Liver (tissue), 9 donors: ENCODE measurements around the gene AGPAT2. TPM values are rescaled to one million over a fixed set of nuclear protein-coding genes. Genes with fewer than 3 reads are reported as not detected.

Experiments
- DNase-seq: peaks from one replicate; pipeline ENCODE4 v3.0.0-alpha.2; 2017; ENCODE audit warnings: low spot score
- H3K27ac ChIP-seq, 2 donors: one replicate each; pipeline ENCODE4 v1.7.0; 2013; ENCODE audit warnings: inconsistent platforms in 2 of 2, low read length in 2 of 2, control low read depth in 1 of 2, low read depth in 1 of 2, mild to moderate bottlenecking in 1 of 2
- H3K27me3 ChIP-seq, 4 donors: one replicate each; pipeline versions ENCODE4 v1.6.1 to v1.7.0; 2013; ENCODE audit warnings: low read length in 3 of 4, inconsistent platforms in 1 of 4, mild to moderate bottlenecking in 1 of 4, moderate library complexity in 1 of 4; ENCODE audit not compliant: control insufficient read depth in 4 of 4, insufficient read depth in 4 of 4
- H3K36me3 ChIP-seq, 4 donors: one replicate each; pipeline versions ENCODE4 v1.6.1 to v1.7.0; 2013; ENCODE audit warnings: low read length in 3 of 4, mild to moderate bottlenecking in 3 of 4, low read depth in 1 of 4, moderate library complexity in 1 of 4; ENCODE audit not compliant: control insufficient read depth in 4 of 4, insufficient read depth in 3 of 4
- H3K4me1 ChIP-seq, 4 donors: one replicate each; pipeline versions ENCODE4 v1.6.1 to v1.7.0; 2013; ENCODE audit warnings: low read length in 3 of 4, mild to moderate bottlenecking in 3 of 4, moderate library complexity in 1 of 4; ENCODE audit not compliant: control insufficient read depth in 4 of 4, insufficient read depth in 4 of 4
- H3K4me3 ChIP-seq, 3 donors: one replicate each; pipeline versions ENCODE4 v1.6.1 to v1.7.0; 2013; ENCODE audit warnings: low read length in 3 of 3, control low read depth in 1 of 3, low read depth in 1 of 3, mild to moderate bottlenecking in 1 of 3
- H3K9ac ChIP-seq, 2 donors: one replicate each; pipeline ENCODE4 v1.7.0; 2013; ENCODE audit warnings: low read length in 2 of 2, mild to moderate bottlenecking in 2 of 2, moderate library complexity in 2 of 2, control low read depth in 1 of 2, low read depth in 1 of 2
- H3K9me3 ChIP-seq, 4 donors: one replicate each; pipeline versions ENCODE4 v1.6.1 to v1.7.0; 2013; ENCODE audit warnings: low read length in 3 of 4; ENCODE audit not compliant: control insufficient read depth in 4 of 4
- EGR1 ChIP-seq, 2 donors: IDR thresholded peaks; 2 replicates each; pipeline ENCODE4 v1.6.1; 2016 to 2018; ENCODE audit warnings: antibody characterized with exemption in 2 of 2, low read depth in 2 of 2
- FOXA1 ChIP-seq: IDR thresholded peaks from 2 replicates; pipeline ENCODE4 v1.6.1; 2016; ENCODE audit warnings: antibody characterized with exemption
- GABPA ChIP-seq, 2 donors: IDR thresholded peaks in 1 of 2; conservative IDR thresholded peaks in 1 of 2; 2 replicates each; pipeline ENCODE4 v1.6.1; 2016; ENCODE audit warnings: antibody characterized with exemption in 2 of 2, mild to moderate bottlenecking in 1 of 2, moderate library complexity in 1 of 2
- HNF4A ChIP-seq, 2 donors: conservative IDR thresholded peaks; 2 replicates each; pipeline ENCODE4 v1.6.1; 2016; ENCODE audit warnings: antibody characterized with exemption in 2 of 2, mild to moderate bottlenecking in 2 of 2
- NR2F2 ChIP-seq: IDR thresholded peaks from 2 replicates; pipeline ENCODE4 v1.6.1; 2016; ENCODE audit warnings: antibody characterized with exemption
- RXRA ChIP-seq, 2 donors: IDR thresholded peaks; 2 replicates each; pipeline ENCODE4 v1.6.1; 2017 to 2018; ENCODE audit warnings: antibody characterized with exemption in 2 of 2, mild to moderate bottlenecking in 1 of 2
- SP1 ChIP-seq: IDR thresholded peaks from 2 replicates; pipeline ENCODE4 v1.6.1; 2018; ENCODE audit warnings: antibody characterized with exemption, mild to moderate bottlenecking
- TAF1 ChIP-seq: conservative IDR thresholded peaks from 2 replicates; pipeline ENCODE4 v1.6.1; 2016; ENCODE audit warnings: antibody characterized with exemption, mild to moderate bottlenecking
- YY1 ChIP-seq: IDR thresholded peaks from 2 replicates; pipeline ENCODE4 v1.6.1; 2016; ENCODE audit warnings: antibody characterized with exemption, mild to moderate bottlenecking
- ZBTB33 ChIP-seq: IDR thresholded peaks from 2 replicates; pipeline ENCODE4 v1.6.1; 2016; ENCODE audit warnings: antibody characterized with exemption
- WGBS: extraction: QIAGEN DNeasy Blood & Tissue Kit; methylation state at CpG from one replicate; pipeline ENCODE4 v1.1.7; 2013; 5-methylcytosine and 5-hydroxymethylcytosine counted together
- polyA plus RNA-seq, 2 donors: library from polyadenylated mRNA; stranded (reverse) in 1 of 2; unstranded in 1 of 2; fragments of 200-250 nt in 1 of 2; fragments of >200 nt in 1 of 2; fragmentation: Nextera tagmentation in 1 of 2; extraction: Ambion mirVana in 1 of 2; gene quantifications; one replicate each; pipeline versions ENCODE4 v1.2.1 to v1.2.3, GENCODE V29; 2013 to 2015
- total RNA-seq, 2 donors: library from RNA; depleted of rRNA; stranded (reverse); fragments of >200 nt; gene quantifications; one replicate each; pipeline ENCODE4 v1.2.3, GENCODE V29; 2014
- TF ChIP-seq, protein P1 (sequence below): IDR thresholded peaks from 2 replicates; pipeline ENCODE4 v1.6.1; 2016; ENCODE audit warnings: antibody characterized with exemption, mild to moderate bottlenecking
- donor health status: healthy.
- donor health status: healthy.
- donor health status: healthy.
- donor health status: healthy.
- donor health status: healthy.

The AGPAT2 gene
- total and polyA plus RNA-seq, 4 donors, result 75.1 to 222 (median 212) TPM

DNA sequence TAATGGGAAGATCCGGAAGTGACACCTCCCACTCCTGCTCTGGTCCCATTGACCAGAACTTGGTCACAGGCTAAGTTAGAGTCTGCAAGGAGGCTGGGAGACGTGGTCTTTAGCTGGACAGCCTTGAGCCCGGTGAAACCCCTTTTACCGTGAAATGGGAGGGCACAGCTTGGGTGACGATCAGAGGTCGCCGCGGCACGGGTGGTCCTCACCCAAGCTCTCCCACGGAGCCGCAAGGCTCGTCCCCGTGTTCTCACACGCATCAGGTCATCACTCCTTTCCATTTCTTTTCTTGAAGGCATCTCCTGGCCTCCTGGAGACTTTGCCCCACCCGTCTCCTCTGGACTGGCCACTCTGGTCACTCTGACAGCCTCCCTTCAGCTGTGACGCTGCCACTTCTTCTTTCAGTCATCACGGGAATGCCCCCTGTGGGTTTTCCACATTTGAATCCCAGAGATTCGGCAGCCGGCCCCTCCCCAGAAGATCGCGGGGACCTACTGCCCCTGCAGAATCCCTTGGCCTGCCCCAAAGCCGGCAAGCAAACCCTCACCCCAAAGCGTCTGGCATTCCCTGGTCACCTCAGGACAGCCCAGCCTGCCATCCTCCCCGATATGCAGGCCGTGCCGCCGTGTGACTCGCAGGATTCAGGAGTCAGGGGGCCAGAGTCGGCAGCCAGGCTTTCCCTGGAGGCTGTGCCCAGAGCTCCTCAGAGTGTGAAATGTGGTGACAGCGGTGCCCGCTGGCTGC lies 43.5 kb downstream of the AGPAT2 start:
- 63% methylated on average over 31 of the region's 31 CpGs for WGBS
- H3K9me3 ChIP-seq, result no peaks in the 10 kb centered on the region
- H3K36me3 ChIP-seq, result no peaks in the 10 kb centered on the region
- H3K27me3 ChIP-seq, result no peaks in the 10 kb centered on the region
- peaks cover 0 to 15% (median 11%) of the 10 kb centered on the region in 4 donors for H3K4me1 ChIP-seq
- TF ChIP-seq, protein P1, sequence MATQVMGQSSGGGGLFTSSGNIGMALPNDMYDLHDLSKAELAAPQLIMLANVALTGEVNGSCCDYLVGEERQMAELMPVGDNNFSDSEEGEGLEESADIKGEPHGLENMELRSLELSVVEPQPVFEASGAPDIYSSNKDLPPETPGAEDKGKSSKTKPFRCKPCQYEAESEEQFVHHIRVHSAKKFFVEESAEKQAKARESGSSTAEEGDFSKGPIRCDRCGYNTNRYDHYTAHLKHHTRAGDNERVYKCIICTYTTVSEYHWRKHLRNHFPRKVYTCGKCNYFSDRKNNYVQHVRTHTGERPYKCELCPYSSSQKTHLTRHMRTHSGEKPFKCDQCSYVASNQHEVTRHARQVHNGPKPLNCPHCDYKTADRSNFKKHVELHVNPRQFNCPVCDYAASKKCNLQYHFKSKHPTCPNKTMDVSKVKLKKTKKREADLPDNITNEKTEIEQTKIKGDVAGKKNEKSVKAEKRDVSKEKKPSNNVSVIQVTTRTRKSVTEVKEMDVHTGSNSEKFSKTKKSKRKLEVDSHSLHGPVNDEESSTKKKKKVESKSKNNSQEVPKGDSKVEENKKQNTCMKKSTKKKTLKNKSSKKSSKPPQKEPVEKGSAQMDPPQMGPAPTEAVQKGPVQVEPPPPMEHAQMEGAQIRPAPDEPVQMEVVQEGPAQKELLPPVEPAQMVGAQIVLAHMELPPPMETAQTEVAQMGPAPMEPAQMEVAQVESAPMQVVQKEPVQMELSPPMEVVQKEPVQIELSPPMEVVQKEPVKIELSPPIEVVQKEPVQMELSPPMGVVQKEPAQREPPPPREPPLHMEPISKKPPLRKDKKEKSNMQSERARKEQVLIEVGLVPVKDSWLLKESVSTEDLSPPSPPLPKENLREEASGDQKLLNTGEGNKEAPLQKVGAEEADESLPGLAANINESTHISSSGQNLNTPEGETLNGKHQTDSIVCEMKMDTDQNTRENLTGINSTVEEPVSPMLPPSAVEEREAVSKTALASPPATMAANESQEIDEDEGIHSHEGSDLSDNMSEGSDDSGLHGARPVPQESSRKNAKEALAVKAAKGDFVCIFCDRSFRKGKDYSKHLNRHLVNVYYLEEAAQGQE, result no peak
- TF ChIP-seq EGR1 (IDR thresholded peaks at IDR 0.05; ENCODE audit: low read depth in 2 of 2) (no peak), RXRA (IDR thresholded peaks at IDR 0.05) (no peak), TAF1 (no peak), ZBTB33 (no peak)
- peak overlapping the region in 1 of 2 donors; percentile 20 for H3K9ac ChIP-seq
- H3K4me3 ChIP-seq, result peak overlapping the region in 1 of 3 donors; percentile 29
- DNase-seq, result peak; percentile 30
- peak overlapping the region; percentile 52 to 65 for H3K27ac ChIP-seq

DNA sequence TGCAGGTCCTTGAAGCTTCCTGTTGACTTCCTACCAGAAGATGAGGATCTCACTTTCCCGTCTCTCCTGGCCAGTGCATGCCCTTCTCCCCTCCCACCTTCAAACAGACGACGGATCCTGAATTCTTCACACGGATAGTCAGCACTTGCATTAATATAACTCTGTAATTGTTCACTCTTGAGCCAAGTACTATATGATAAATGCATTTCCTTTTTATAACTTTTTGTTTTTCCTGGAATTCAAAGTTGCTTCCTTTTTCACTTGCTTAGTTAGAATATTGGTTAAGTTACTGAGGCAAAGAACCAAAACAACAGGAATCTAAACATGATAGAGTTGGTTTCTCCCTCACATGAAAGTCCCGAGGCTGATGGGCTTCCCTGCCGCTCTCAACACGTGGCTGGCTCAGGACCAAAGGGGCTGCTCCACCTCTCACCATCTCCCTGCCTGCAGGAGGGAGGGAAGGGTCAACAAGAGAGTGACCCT lies 44.8 kb downstream of the AGPAT2 start:
- H3K27ac ChIP-seq, result no peak overlapping the region
- H3K9ac ChIP-seq, result no peak overlapping the region
- peaks cover 6 to 23% (median 16%) of the 10 kb centered on the region in 4 donors for H3K4me1 ChIP-seq
- no peak for DNase-seq
- TF ChIP-seq GABPA (IDR thresholded peaks at IDR 0.05 in 1 of 2, conservative IDR thresholded peaks at IDR 0.05 in 1 of 2) (no peak), HNF4A (conservative IDR thresholded peaks at IDR 0.05) (no peak), YY1 (no peak), NR2F2 (peak; percentile 62), FOXA1 (no peak), TAF1 (no peak), SP1 (no peak)
- H3K36me3 ChIP-seq, result no peaks in the 10 kb centered on the region
- WGBS, result 65% methylated on average over 7 of the region's 7 CpGs
- no peaks in the 10 kb centered on the region for H3K9me3 ChIP-seq
- no peak overlapping the region for H3K4me3 ChIP-seq
- no peaks in the 10 kb centered on the region for H3K27me3 ChIP-seq
